Omental fat pad (tissue), 4 donors: ENCODE data around the gene PAOX. TPM values are rescaled to one million over a fixed set of nuclear protein-coding genes. Genes with fewer than 3 reads are reported as not detected.

Experiments used
- ATAC-seq: fragments of 150-250 bp; one replicate; pipeline ENCODE4 v1.9.1; 2016; ENCODE audit warnings: mild to moderate bottlenecking, moderate library complexity; ENCODE audit not compliant: low FRiP score
- DNase-seq: peaks from one replicate; pipeline ENCODE4 v3.0.0-alpha.2; 2019; ENCODE audit warnings: low spot score
- CTCF ChIP-seq, 3 donors: fragments of 450-650 bp; IDR thresholded peaks; one replicate each; pipeline ENCODE4 v1.5.1; 2016 to 2017; ENCODE audit warnings: antibody characterized with exemption in 3 of 3, mild to moderate bottlenecking in 3 of 3, moderate library complexity in 2 of 3
- total RNA-seq, 4 donors: library from RNA; depleted of rRNA; stranded (reverse); fragments of >200 nt; gene quantifications; one replicate each; pipeline ENCODE4 v1.1.0, GENCODE V29; 2016

The PAOX gene
- total RNA-seq, 4 donors from 2014 or later: 3.8 to 7.7 (median 6.1) TPM

- DNase-seq (no peak), ATAC-seq (no peak)
- TF ChIP-seq CTCF (IDR thresholded peaks at IDR 0.05): no peak
Measured at GRCh38 chr10:133350283-133350949, 28.6 kb upstream of the PAOX start.

- ATAC-seq (no peak), DNase-seq (no peak)
- TF ChIP-seq CTCF (IDR thresholded peaks at IDR 0.05): no peak
Measured at GRCh38 chr10:133350950-133351329, 28.1 kb upstream of the PAOX start.

- ATAC-seq: no peak
- no peak for TF ChIP-seq CTCF (IDR thresholded peaks at IDR 0.05)
Measured at GRCh38 chr10:133351408-133352318, 27.4 kb upstream of the PAOX start.

GRCh38 chr10:133353202-133353959 lies 25.7 kb upstream of the PAOX start:
- no peak for TF ChIP-seq CTCF (IDR thresholded peaks at IDR 0.05)
- ATAC-seq (no peak), DNase-seq (no peak)

More at GRCh38 chr10:133351408-133352318, 27.4 kb upstream of the PAOX start:
- no peak for DNase-seq

- DNase-seq: no peak
- no peak for ATAC-seq
- TF ChIP-seq CTCF (IDR thresholded peaks at IDR 0.05): no peak
Measured at GRCh38 chr10:133353988-133354605, 25.0 kb upstream of the PAOX start.

- DNase-seq (no peak), ATAC-seq (no peak)
- no peak for TF ChIP-seq CTCF (IDR thresholded peaks at IDR 0.05)
Measured at GRCh38 chr10:133354672-133355240, 24.3 kb upstream of the PAOX start.
